HG03045 (cell line): ENCODE results near the gene SORCS2.

ENCODE experiments used
- ATAC-seq: cut with Tn5 transposase; IDR thresholded peaks from one replicate; pipeline ENCODE4 v1.9.1; 2021; ENCODE audit warnings: mild to moderate bottlenecking, moderate library complexity; ENCODE audit not compliant: unreplicated experiment

The SORCS2 gene

DNA sequence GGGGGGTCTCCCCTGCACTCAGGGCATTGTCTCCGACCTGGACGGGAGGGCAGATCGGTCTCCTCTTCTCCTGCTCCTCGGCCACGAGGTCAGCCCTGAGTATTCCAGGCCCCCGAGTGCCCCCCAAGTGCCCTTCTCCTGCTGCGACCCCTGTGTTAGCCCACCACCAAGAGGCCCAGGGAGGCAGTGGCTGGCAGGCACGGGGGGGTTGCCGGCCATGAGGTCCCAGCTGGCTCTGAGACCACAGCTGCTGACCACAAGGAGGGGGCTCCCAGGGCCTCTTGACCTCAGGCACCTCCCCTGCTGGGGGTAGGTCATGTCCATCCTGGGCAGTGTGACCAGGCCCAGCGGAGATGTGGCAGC is 428.5 kb downstream of the SORCS2 start:
- no peak for ATAC-seq

DNA sequence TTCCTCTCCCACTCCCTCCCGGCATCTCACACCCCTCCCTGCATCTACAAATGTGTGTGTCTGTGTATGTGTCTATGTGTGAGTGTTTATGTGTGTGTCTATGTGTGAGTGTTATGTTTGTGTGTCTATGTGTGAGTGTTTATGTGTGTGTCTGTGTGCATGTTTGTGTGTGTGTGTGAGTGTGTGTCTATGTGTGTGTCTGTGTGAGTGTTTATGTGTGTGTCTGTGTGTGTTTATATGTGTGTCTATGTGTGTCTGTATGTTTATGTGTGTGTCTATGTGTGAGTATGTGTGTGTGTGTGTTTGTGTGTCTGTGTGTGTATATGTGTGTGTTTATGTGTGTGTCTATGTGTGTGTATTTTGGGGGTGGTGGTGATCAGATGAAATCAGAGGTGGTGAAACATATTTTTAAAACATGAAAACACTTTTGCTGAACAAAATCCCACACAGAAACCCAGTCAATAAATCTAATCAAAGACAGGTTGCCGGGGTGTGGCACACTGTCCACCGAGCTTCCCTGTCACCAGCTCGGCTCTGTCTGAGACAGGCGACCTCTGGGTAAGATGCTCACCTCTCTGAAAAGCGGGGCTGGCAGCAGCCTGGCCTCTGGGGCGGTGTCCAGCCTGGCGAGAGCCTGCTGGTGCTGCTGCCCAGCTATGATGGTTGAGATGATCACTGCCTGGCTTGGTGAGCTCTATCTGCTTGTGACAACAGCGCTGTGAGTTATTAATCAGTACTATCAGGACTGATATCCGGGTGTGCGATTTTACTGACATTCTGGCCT is 429.1 kb downstream of the SORCS2 start:
- ATAC-seq: no peak

DNA sequence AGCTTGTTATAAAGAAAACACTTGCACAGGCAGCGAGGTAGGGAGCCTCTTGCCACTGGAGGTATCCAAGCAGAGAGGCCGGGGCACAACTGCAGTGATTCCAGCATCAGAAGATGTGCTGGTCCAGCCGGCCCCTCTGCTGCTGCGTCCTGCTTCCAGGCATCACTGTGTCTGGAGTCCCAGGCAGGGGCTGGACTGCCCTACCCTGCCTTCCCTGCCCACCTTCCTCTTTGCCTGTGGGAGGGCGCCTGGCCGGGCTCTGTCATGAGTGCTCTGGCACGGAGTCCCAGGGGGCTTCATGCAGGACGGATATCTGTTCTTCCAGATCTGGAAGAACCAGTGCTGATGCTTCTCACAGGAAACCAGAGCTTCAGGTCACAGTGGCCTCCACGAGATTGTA is 430.0 kb downstream of the SORCS2 start:
- no peak for ATAC-seq

- no peak for ATAC-seq
Observed at GRCh38 chr4:7623468-7623867, 431.1 kb downstream of the SORCS2 start.

DNA sequence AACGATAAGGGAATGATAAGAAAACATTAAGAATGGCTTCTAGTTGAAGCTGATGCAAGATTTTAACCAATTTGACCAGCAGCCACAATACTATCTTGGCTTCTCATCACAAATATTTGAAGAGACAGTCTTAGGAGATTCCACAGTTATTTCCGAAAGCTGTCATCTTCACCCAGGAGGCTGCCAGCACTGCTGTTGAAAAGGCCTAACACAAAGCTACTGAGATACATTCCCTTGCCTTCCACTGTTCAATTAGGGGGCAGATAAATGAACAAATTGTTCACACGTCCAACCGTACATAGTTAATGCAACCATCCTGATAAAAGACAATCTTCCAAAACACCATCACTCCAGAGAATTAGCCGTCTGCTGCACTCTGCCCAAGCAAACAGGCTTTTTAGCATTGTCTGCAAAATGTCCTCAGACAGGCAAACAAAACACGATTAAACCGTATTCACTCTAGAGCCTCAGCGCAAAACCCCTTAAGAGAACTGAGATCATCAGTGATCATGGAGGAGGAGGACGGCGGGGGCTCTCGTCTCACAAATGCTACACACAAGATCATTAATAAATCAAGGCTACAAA is 432.1 kb downstream of the SORCS2 start:
- no peak for ATAC-seq

- no peak for ATAC-seq
Observed at GRCh38 chr4:7625071-7625470, 432.7 kb downstream of the SORCS2 start.

DNA sequence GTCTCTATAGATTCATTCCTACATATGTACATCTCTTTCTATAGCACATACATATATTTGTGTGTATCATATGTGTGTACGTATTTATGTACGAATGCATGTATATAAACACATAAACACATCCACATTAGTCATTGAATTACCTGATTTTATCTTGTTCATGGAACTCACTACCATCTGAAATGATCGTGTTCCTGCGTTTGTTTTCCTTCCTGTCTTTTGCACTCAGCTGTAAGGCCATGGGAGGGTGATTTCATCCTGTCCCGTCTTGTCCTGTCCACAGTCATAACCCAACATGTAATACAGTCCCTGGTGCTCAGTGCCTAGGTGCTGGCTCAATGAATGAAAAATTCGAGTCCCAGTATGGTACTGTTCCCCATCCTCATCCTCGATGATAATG is 434.2 kb downstream of the SORCS2 start:
- ATAC-seq: no peak

GRCh38 chr4:7627251-7628250 is 435.2 kb downstream of the SORCS2 start:
- no peak for ATAC-seq

DNA sequence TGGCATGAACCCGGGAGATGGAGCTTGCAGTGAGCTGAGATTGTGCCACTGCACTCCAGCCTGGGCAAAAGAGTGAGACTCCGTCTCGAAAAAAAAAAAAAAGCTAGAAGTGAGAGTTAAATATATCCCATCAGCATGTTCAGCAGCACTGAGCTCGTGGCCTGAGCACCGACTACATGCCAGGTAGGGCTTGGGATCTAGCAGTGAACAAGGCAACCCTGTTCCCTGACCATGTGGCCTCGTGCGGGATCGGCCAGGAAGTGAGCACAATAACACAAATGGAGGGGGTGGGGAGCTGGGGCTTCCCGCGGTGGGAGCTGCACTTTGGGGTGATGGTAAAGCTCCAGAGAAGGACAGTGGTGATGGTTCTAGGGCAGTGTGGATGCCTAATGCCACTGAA is 436.1 kb downstream of the SORCS2 start:
- no peak for ATAC-seq

DNA sequence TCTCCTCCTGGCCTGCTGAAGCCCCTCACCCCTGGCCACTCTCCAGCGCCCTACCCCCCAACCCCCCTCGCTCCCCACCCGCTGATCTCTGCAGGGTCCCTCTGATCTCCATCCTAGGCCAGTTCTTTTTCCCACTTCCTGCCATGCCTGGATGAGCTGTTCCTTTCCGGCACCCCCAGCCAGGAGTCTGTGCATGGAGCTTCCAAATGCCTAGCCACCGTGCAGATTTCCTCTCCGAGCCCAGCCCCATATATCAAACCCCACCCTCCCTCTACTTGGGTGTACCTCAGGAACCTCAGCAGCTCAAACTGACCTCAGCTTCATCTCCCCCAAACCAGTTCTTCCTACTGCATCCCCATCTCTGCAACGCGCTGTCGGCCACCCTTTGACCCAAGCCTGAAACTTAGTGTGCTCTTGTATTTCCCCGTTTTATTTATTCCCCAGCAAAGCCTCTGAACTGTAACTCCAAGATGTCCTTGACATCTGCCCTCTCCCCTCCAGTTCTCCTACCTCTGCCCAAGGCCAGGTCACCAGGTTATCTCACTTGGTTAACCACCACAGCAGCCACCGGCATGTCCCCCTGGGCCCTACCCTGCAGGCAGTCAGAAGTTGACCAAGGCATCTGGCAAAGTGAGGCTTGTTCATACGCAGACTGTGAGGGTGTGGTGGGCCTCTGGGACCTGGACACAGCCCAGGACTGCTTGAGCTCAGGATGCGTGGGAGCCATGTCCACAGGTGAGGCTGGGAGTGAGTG is 437.3 kb downstream of the SORCS2 start:
- ATAC-seq: no peak

GRCh38 chr4:7630568-7631287 is 438.4 kb downstream of the SORCS2 start:
- no peak for ATAC-seq

GRCh38 chr4:7631288-7632014 is 439.1 kb downstream of the SORCS2 start:
- no peak for ATAC-seq

- no peak for ATAC-seq
Observed at GRCh38 chr4:7632341-7632740, 440.0 kb downstream of the SORCS2 start.

DNA sequence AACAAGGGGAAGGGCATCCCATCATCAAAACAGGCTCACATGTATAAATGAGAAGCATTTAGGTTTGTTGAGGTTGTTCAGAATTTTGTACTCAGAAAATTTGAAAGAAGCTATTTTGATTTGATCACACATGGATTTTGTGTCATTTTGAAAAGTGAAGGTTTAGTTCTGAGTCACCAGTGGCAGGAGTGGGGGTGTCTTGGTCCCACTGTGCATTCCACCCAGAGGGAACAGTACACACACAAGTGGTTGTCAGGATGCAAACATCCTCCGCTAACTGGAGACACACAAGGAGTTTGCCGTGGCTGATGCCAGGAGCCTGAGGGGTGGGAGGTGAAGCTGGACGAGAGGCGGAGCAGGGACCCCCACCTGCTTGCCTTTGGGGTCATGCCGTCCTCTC is 440.6 kb downstream of the SORCS2 start:
- no peak for ATAC-seq

DNA sequence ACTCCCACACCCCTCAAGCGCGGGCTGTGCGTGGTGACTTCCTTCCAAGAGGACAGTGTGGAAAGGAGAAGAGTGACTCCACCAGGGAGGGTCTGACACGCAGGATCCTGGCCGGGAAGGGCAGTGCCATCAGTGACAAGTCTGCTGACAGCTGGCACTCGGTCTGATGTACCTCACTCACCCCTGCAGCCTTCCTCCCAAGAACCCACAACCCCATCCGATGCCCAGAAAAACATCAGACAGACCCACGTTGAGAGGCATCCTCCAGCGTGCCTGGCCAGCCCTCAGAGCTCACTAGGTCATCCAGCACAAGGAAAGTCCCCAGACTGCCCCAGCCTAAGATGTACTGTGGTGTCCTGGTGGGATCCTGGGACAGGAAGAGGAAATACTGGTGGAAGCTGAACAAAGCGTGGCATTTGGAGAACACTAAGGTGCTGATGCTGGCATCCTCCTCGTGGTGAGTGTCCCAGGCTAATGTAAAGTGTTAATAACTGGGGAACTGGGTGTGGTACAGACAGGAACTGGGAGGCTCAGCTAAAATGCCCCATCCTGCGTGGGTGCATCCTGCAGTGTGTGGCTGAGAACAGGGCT is 442.4 kb downstream of the SORCS2 start:
- ATAC-seq: no peak

DNA sequence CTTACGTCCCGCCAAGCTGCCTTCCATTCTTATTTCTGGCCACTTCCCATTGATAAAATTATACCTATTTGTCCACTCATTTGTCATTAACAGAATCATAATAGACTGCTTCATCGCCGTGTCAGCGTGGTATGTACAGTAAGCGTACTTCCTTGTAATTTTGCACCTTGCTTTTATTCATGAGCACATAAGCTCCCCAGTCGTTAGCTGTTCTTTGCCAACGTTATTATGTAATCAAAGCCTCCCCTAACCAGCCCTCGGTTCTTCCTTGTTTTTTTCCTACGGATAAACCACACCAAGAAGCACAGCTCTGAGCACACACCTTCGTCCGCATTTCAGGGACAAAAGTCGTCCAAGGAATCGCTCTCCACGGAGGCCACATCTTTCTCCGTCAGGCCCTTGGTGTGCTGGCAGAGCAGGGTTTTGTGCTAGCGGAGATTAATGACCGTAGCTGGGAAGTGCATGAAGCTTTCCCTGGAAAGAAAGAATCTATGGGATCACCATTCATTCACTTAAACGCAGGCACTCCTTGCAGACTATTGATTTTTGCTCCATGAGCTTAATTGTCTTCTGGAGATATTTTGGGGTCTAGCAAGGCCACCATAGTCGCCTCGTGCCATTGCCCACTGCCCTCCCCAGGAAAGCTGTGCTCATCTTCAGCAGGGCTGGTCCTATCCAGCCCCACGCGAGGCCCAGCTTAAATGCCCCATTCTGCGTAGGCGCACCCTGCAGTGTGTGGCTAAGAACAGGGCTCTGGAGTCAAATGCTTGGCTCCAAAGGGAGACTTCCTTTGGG is 443.3 kb downstream of the SORCS2 start:
- no peak for ATAC-seq

GRCh38 chr4:7636240-7636508 is 443.8 kb downstream of the SORCS2 start:
- ATAC-seq: no peak

- ATAC-seq: no peak
Observed at GRCh38 chr4:7637139-7637538, 444.8 kb downstream of the SORCS2 start.

DNA sequence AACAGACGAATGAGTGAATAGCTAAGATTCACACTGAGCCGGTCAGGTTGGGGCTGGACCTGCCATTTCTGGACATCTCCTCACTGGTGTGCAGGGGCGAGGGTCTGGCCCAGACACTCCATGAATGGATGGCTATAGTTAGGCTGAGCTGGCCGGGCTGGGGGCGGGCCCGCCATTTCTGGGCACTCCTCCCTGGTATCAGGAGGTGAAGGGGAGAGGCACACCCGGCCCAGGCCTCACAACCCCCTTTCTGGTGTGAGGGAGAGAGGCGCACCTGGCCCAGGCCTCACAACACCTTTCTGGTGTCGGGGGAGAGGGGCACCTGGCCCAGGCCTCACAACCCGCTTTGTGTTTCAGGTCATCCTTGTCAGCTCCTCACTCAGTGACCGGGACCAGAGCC is 445.6 kb downstream of the SORCS2 start:
- no peak for ATAC-seq
